Stimulated activated CD4-positive, alpha-beta T cell treated with anti-CD3 and anti-CD28 coated beads, TNF-alpha, amount 100 ng/mL, for 24 hours (primary cell): ENCODE measurements around the gene DPEP3.
"Not testable (repeated sequence)": the region's sequence is repeated elsewhere in the genome, so short reads cannot be mapped to it uniquely, and the experiment has no call there.

Experiments used
- DNase-seq, 3 experiments: peaks; one replicate each; pipeline ENCODE4 v3.0.0-alpha.2; 2020; ENCODE audit warnings: low read depth in 3 of 3

Gene DPEP3, protein sequence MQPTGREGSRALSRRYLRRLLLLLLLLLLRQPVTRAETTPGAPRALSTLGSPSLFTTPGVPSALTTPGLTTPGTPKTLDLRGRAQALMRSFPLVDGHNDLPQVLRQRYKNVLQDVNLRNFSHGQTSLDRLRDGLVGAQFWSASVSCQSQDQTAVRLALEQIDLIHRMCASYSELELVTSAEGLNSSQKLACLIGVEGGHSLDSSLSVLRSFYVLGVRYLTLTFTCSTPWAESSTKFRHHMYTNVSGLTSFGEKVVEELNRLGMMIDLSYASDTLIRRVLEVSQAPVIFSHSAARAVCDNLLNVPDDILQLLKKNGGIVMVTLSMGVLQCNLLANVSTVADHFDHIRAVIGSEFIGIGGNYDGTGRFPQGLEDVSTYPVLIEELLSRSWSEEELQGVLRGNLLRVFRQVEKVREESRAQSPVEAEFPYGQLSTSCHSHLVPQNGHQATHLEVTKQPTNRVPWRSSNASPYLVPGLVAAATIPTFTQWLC

DNA sequence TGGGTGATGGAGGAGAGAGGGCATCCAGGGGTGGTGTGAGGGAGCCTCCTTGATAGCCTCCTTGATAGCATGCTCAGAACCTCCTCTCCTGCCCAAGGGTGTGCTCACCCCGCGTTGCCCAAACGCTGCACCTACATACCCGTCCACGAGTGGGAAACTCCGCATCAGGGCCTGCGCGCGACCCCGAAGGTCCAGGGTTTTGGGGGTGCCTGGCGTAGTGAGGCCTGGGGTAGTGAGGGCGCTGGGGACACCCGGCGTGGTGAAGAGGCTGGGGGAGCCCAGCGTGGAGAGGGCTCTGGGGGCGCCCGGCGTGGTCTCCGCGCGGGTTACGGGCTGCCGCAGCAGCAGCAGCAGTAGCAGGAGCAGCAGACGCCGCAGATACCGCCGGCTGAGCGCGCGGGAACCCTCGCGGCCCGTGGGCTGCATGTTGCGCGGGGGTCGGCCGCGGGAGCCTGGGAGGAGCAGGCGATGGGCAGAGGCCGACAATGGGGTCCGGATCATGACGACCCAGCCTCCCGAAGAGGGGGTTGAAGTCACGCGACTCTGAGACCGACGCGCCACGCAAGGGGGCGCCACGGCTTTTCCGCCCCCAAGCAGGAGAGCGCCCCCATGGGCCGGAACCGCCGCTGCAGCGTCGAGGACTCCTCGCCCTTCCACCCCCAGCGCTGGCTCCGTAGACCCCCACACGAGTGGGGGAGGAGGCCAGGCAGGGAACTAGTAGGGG, at the start of gene DPEP3:
Gene DPEP3, minus strand, starts transcription at position 545 of the 724 bp plus-strand sequence. Its CDS starts 119 bp downstream, at position 426.
- DNase-seq, result no peak

GRCh38 chr16:68028996-68029395, 48.7 kb upstream of the DPEP3 start:
- DNase-seq, result no peak

DNA sequence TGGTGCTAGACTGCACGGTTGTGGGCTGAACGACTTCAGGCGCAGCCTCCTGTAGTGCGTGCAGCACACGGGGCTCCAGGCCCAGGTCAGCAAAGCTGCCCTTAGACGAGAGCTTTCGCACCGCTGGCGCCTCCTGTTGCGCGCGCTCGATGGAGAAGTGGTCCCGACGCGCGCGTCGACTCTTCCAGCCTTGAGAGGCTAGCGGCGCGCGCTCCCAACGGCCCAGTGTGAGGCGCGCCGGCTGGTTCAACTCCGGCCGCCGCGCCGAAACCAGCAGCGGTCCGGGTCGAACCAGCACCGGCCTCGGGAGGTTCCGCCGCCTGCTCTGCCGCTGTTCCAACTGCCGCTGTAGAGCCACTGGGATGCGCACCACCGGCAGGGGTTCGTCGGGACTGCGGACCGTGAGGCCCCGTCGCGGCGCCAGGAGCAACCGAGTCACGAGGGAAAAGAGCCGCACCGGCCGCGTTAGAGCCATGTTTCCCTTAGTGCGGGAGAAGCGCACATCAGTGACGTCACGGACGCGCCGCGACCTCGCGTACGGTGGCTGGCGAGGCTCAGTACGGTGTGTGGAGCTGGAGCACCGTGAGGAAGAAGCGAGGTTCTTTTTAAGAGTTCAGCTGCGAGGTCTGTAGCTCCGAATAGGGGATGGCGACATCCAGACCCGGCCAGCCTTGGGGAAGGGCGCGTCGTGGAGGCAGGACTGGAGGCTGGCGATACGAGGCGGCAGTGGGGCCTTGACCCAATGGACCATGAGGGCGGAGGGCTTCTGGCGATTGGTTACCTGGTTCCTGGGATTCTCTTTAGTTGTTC, 42.6 kb upstream of the DPEP3 start, which contains the start of the genes DDX28 and DUS2:
Gene DDX28, minus strand, starts transcription at position 505 of the 810 bp plus-strand sequence. Its CDS starts 30 bp downstream, at position 475.
Gene DUS2, plus strand, starts transcription at position 557 of the 810 bp plus-strand sequence. CDS start 14,740 bp downstream, outside the sequence.
- peak; percentile 88 to 94 (median 89) for DNase-seq

DNA sequence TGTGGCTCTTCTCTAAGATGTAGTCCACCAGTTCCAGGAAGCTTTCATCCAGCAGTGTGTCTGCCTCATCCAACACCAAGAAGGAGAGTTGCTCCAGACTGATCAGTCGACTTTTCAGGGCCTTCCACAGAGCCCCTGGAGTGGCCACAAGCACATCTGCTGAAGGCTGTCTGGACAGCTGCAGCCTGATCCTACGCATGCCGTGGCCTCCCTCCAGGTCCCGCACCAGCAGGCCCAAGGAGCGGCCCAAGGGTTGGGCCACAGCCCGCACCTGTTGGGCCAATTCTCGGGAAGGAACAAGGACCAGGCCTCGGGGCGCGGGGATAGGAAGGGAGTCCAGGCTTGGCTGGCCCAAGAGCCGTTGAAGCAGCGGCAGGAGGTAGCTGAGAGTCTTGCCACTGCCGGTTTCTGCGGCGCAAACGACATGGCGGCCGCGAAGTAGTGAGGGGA, 42.0 kb upstream of the DPEP3 start:
- DNase-seq, result no peak

DNA sequence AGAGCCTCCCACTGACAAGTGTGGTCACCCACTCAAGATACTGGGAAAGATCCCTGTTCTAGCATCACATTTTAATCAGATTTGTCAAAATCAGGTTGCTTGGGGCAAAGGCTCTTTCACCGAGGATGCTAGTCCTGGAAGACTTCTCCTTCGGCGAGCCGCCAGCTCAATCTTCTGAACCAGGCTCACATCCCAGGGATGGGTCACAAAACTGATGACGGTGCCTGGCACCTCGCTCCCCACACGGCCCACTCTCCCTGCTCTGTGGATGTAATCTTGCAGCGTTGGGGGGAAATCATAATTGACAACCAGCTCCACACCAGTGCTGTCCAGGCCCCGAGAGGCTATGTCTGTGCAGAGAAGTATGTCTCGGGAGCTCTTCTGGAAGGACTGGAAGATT, 41.2 kb upstream of the DPEP3 start:
- no peak for DNase-seq

GRCh38 chr16:68019167-68019680, 38.9 kb upstream of the DPEP3 start:
- no peak for DNase-seq

- DNase-seq, result no peak
These were observed 35.4 kb upstream of the DPEP3 start, which contains the start of gene DPEP2NB for GRCh38 chr16:68015681-68016080. TSS of gene DPEP2NB (minus strand) at chr16:68015911. CDS start at chr16:68015770, 141 bp downstream.

GRCh38 chr16:68013440-68013839, 33.1 kb upstream of the DPEP3 start:
- DNase-seq, result no peak

DNA sequence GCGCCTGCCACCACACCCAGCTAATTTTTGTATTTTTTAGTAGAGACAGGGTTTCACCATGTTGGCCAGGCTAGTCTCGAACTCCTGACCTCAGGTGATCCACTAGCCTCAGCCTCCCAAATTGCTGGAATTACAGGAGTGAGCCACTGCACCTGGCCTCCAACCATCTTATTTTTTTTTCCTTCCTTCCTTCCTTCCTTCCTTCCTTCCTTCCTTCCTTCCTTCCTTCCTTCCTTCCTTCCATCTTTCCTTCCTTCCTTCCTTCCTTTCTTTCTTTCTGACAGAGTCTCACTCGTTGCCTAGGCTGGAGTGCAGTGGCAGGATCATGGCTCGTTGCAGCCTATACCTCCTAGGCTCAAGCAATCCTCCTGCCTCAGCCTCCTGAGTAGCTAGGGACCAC, 29.6 kb upstream of the DPEP3 start:
- not testable (repeated sequence) for DNase-seq

DNA sequence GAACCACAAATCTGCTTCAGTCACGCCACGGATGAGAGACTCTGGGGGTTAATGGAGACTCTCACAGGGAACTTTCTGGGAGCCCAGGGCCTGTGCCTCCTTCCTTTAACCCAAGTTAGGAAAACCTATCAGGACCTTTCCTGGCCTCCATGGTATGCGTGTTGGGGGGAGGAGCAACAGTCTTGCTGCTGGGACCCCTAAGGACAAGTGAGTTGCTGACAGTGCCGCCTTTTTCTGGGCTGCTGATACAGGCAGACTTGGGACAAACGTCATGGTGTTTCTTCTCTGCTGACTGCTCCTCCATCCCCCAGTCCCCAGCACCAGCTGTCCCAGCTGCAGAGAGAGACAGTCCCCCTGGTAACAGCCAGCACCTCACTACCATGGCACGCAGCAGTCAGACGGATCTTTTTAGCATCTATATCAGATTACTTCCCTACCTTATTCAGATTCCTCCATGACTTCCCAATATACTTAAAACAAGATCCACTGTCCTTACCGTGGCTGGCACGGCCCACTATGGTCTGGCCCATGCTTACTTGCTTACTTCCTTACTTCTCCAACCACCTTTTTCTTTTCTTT, 28.9 kb upstream of the DPEP3 start:
- DNase-seq, result no peak

GRCh38 chr16:68005786-68006286, 25.5 kb upstream of the DPEP3 start:
- no peak for DNase-seq

- no peak for DNase-seq
These were observed 24.9 kb upstream of the DPEP3 start for GRCh38 chr16:68005211-68005610.

DNA sequence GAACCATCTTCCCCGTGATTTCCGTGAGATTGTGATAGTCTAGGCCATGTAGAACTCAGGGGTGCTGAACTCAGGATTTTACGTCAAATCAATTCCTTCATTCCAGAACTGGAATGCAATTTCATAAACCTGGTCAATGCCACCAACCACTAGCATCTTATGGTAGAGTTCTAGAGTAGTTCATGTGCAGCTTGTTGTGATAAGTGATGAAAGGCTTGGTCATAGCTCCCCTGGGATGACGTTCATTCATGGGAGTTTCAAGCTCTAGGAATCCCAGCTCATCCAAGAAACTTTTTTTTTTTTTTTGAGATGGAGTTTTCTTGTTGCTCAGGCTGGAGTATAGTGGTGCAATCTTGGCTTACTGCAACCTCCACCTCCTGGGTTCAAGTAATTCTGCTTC, 22.7 kb upstream of the DPEP3 start:
- DNase-seq, result no peak

DNA sequence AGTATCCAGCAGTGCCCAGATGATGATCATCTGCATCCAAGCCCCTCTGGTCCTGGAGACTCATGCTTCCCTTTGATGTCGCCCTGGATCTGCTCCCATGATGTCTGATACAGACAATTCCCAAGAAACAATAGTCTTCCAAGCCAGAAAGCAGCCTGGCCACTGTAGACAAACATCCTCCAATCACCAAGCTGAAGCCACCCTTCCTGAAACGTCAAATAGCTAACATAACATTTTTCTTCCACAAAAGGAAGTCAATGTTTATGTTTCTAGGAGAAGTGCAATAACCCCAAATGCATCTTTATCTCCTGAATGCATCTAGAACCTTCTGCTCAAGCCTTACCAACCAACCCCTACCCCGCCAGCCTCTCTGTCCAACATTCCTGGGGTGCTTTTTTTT, 20.2 kb upstream of the DPEP3 start:
- no peak for DNase-seq

- no peak for DNase-seq
These were observed 19.7 kb upstream of the DPEP3 start for GRCh38 chr16:67999985-68000384.

DNA sequence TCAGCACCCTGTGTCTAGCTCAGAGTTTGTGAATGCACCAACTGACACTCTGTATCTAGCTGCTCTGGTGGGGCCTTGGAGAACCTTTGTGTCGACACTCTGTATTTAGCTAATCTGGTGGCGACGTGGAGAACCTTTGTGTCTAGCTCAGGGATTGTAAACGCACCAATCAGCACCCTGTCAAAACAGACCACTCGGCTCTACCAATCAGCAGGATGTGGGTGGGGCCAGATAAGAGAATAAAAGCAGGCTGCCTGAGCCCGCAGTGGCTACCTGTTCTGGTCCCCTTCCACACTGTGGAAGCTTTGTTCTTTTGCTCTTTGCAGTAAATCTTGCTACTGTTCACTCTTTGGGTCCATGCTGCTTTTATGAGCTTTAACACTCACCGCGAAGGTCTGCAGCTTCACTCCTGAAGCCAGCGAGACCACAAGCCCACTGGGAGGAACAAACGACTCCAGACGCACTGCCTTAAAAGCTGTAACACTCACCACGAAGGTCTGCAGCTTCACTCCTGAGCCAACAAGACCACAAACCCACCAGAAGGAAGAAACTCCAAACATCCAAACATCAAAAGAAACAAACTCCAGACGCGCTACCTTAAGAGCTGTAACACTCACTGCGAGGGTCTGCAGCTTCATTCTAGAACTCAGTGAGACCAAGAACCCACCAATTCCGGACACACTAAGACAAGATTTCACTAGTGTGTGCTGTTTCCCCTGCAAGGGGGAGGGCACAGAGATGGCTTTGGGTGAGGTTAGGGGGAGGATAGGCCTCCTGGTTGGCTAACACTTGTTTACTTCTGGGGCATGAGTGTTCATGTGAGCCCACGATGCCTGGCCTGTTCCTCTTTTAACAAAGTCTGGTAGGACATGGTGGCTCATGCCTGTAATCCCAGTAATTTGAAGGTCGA, 18.7 kb upstream of the DPEP3 start, which contains the start of gene DPEP2:
Gene DPEP2, minus strand, starts transcription at position 706 of the 910 bp plus-strand sequence. CDS start 6,272 bp downstream, outside the sequence.
- not testable (repeated sequence) for DNase-seq

DNA sequence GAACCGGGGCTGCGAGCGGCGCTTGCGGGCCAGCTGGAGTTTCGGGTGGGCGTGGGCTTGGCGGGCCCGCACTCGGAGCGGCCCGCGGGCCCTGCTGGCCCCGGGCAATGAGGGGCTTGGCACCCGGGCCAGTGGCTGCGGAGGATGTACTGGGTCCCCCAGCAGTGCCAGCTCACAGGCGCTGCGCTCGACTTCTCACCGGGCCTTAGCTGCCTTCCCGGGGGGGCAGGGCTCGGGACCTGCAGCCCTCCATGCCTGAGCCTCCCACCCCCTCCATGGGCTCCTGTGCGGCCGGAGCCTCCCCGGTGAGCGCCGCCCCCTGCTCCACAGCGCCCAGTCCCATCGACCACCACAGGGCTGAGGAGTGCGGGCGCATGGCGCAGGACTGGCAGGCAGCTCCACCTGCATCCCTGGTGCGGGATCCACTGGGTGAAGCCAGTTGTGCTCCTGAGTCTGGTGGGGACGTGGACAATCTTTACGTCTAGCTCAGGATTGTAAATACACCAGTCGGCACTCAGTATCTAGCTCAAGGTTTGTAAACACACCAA, 18.0 kb upstream of the DPEP3 start:
- not testable (repeated sequence) for DNase-seq

DNA sequence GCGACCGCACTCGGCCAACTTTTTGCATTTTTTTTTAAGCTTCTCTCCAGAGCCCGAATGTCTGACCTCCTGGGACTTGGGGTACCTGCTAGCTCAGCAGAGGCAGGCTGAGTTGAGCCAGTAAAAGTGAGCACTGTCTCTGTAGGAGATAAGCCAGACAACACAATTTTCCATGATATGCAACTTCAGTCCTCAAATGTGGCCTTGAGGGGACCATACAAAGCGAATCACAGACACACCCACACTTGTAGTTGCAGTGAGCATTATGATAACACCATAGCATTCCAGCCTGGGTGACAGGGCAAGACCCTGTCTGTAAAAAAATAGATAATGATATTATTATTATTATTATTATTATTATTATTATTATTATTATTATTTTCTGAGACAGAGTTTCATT, 16.4 kb upstream of the DPEP3 start:
- DNase-seq, result no peak

GRCh38 chr16:67995423-67995822, 15.1 kb upstream of the DPEP3 start:
- DNase-seq, result peak in 1 of 3 experiments; percentile 32
